Activated gamma-delta T cell treated with anti-CD3 and anti-CD28 coated beads, Interleukin-2, amount 50 U/mL, for 16 hours (primary cell): ENCODE results near the gene CEACAM20.
"Not testable (repeated sequence)": the region's sequence is repeated elsewhere in the genome, so short reads cannot be mapped to it uniquely, and the experiment has no call there.

Source experiments
- DNase-seq: peaks from one replicate; pipeline ENCODE4 v3.0.0-alpha.2; 2020; ENCODE audit warnings: low read depth

Gene CEACAM20

DNA sequence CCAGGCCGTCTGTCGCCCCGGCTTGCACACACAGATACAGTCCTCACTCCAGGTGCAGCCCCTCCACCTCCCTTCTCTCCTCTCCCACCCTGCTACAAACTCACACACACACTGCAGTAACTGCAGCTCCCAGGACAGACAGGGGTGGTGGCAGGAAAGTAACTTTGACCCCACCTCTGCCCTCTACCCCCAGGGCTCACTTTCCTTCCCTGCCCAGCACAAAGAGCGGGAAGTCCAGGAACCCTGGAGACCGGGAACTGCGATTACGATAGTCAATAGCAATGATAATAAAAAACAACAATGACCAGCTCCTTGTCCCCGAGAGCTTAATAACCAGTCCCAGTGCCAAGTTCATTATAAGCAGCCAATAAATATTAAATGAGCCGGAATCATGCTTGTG, at the start of gene CEACAM20:
Gene CEACAM20 (minus strand): TSS at position 140 of the 400 bp plus-strand sequence. CDS start 166 bp downstream, outside the sequence.
- no peak for DNase-seq

DNA sequence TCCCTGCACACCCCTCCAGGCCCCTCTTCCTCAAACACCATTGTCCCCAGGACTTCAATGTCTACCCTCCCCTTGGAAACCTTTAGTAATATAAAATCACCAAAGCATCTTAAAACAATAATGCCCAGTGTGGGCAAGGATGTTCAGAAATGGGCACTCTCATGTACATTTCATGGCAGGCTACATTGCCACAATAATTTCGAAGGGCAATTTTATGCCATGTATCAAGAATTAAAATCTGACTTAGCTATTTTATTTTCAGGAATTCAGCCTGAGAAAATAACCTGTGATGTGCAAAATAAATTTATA, 48.0 kb upstream of the CEACAM20 start:
- DNase-seq, result no peak

DNA sequence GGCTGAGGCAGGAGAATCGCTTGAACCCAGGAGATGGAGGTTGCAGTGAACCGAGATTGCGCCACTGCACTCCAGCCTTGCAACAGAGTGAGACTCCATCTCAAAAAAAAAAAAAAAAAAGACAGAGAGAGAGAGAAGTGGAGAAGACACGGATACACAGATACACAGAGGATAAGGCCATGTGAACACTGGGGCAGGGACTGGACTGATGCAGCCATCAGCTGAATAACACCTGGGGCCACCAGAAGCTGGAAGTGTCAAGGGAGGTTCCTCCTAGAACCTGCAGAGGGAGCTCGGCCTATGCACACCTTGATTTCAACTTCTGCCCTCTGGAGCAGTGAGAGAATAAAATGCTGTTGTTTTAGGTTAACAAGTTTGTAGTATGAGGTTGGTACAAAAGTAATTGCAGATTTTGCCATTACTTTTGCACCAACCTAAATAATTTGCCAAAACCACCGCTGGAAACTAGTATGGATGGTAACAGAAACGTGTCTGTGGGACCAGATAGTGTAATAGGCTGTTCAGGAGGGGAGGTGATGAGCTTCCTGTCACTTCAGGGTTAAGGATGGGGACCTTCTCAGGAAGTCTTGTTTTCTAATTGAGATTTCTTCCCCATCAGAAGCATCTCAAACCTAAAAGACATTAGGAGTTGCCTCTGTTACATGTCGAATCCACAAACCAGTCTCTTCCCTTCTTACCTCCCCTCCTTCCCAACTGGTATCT, 47.5 kb upstream of the CEACAM20 start:
- no peak for DNase-seq

DNA sequence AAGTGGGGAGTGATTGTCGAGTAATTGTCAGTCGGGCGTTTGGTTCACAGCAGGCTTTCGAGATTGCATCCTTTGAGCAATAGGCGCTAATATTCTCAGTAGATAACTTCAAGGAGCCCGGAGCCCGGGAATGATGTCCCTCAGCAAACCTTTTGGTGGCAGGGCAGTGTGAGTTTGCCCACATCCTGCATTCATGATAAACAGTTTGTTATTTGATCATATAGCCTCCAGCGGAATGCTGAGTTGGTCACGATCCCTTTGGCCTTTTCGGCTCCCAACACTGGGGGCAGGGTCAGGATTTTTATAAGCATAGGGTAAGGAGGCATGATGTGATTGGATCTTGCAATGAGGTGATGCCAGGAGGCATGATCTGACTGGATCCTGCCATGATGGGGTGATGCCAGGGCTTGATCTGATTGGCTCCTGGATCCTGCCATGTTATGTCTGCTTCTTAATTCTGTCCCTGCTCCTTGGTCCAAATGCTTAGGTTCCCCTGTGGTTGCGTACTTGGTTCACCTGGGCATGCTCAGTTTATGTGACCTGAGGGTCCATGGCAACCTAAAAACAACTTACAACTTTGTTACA, 45.7 kb upstream of the CEACAM20 start:
- no peak for DNase-seq

DNA sequence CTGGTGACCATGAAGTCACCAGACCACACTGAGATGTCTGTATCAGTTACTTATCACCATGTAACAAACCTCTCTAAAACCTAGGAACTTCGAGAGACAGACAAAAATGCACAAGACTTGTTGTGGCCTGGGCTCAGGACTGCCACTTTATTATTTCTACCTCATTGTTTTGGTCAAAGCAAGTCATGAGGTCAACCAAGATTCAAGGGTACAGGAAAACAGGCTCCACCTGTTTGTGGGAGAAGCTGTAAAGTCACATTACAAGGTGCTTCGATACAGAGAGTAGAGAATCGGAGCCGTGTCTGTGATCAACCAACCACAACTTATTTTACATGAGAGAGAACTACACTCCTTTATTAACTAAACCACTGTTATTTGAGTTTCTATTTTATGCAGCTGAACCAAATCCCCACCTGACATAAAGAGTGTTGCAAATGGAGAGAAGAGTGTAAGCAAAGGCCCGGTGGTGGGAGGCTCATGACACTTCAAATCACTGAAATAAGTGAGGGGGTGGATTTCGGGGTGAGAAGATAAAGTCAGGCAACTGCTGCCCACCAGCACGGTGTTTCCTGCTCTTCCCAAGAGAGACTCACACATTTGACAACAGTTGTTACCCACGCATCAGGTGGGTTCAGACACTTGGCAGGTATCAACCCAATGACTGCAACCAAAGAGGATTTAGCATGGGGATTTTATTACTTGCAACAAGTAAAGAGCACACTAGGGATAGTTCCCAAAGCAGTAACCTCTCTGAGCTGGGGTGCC, 44.9 kb upstream of the CEACAM20 start:
- no peak for DNase-seq

DNA sequence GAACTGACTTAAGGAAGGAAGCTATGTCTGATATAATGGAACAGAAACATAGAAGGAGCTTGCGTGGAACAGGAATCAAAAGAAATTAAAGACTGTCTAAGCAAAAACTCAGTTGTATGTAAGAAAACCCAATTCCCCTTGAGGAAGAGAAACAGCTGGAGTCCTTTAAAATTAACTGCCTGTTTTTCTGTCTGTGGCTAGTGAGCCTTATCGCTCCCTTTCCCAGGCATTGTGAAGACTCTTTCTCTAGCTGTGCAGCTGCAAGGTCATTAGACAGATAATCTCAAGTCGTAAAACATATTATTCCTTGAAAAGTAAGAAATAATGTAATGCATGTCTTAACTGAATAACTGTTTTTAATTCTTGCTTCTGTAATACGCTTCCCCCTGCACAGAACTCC, 44.2 kb upstream of the CEACAM20 start:
- no peak for DNase-seq

DNA sequence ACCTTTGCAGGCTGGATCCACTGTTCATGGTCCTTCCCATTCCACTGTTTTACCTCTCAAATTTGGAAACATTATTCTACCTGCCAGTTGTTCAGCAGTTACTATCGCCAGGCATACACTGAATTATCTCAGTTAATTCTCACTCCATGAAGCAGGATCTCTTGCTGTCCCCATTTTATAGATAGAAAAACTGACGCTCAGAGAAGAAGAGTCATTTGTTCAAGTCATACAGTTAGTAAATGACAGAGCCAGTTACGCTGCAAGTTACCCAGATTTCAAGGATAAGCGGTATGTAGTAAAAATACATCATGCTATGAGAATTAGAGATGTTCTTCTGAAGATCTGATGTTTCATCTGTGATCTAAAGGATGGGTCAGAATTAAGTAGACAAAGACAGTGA, 43.7 kb upstream of the CEACAM20 start:
- no peak for DNase-seq

DNA sequence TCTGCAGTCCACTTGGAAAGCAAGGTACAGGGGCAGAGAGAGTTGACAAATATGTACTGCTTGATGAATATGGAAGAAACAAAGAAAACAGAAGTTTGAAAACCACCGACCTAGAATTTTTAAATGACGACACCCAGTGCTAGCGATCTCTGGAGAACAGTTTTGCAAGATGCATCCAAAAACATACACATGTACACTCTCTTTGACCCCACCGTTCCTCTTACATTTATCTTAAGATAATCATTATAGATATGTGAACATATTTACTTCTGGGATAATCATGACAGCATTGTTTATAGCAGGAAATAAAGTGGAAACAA, 43.1 kb upstream of the CEACAM20 start:
- DNase-seq, result no peak

DNA sequence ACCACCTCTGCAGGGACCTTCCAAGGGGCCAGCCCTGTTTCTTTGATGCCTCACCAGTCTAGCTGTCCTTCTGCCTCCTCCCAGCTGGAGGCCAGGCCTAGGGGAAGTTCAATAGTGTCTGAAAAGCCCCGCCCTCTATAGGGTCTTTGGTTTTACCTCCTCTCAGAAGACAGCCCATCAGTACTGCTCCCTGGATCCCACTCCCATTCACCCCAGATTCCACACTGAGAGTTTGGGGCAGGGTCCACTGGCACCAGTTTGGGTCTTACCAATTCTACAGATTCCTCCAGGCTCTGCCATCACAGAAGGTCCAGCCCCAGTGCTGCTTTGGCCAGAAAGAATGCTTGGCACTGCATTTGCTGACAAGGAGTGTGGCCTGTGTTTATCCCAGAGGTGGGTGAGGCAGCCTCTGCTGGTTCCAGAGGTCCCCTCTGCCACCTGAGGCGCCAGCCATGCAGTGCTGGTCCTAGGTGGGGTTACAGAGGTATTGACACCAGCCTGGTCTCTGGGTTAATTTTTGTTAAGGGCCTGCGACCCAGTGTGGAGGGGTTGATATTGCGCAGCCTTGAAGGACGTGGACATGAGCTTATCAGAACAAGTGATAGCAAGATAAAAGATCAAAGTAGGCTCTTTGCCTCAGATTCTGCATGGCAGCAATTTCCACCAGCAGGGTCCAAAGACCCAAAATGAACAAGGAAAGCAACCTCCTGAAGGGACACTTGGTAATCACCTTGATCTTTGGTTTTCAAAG, 42.5 kb upstream of the CEACAM20 start:
- no peak for DNase-seq

DNA sequence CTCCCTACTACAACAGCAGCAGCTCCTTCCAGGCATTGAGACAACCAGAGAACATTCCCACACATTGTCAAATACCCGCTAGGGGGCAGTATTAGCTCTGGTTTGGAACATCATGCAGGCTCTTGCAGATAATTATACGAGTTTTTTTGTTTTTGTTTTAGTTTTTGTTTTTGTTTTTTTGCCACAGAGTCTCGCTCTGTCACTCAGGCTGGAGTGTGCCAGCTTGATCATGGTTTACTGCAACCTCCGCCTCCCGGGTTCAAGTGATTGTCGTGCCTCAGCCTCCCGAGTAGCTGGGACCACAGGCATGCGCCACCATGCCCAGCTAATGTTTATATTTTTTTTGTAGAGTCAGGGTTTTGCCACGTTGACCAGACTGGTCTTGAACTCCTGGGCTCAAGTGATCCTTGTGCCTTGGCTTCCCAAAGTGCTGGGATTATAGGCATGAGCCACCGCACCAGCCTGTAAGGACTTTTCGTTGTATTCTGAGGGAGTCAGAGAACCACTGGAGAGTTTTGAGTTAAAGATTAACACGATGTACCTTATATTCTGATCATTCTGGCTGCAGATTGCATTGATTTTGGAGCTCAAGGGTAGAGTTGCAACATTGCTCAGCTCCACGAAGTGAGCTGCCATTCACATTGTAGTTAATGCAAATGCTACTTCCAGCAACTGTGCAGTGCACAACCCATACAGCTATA, 41.7 kb upstream of the CEACAM20 start:
- DNase-seq, result peak; percentile 22

DNA sequence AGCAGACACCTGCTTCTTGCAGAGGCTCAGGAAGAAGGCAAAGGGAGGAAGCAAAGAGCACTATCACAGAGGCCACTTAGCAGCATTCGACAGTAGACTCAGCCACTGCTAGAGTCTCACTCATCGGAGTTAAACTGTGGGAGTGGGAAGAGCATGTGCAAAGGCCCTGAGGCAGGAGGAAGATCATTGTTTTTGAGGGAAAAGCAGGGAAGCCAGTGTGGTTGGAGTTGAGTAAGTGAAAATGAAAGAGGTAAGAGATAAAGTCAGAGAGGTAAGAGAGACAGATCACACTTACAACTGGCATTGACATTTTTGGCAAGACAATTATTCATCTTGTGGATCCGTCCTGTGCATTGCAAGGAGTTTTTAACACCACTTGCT, 41.1 kb upstream of the CEACAM20 start:
- no peak for DNase-seq

DNA sequence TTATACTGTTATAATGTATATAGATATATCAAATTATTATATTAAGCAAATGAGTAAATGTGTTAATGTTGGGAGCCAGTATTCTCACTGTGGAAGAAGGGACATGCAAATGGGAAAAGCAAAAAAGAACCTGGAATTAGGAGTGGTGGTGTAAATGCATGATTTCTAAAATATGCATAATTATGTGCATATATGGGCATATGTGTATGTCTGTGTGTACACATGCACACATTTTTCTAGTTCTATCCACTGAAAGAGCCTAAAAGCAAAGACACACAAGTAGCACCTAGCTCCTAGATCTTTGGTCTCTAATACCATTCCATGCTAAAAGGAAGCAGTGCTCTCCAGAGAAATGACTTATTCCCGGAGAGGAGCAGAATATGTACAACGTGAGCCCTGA, 38.3 kb upstream of the CEACAM20 start:
- no peak for DNase-seq

DNA sequence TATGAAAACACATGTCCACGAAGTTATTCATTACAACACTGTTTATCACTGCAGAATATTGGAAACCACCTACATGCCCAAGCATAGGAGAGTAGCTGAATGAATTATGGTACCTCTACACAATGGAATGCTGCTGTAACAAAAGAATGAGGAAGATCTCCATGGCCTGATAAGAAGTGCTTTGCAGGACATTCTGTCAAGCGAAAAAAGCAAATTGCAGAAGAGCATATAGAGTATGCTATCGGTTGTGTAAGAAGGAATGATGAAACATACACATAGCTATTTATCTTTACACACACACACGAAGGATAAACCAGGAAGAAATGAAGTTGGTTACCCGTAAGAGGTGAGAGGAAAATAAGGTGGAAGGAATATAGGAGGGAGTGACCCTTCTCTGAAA, 37.5 kb upstream of the CEACAM20 start:
- DNase-seq, result no peak

DNA sequence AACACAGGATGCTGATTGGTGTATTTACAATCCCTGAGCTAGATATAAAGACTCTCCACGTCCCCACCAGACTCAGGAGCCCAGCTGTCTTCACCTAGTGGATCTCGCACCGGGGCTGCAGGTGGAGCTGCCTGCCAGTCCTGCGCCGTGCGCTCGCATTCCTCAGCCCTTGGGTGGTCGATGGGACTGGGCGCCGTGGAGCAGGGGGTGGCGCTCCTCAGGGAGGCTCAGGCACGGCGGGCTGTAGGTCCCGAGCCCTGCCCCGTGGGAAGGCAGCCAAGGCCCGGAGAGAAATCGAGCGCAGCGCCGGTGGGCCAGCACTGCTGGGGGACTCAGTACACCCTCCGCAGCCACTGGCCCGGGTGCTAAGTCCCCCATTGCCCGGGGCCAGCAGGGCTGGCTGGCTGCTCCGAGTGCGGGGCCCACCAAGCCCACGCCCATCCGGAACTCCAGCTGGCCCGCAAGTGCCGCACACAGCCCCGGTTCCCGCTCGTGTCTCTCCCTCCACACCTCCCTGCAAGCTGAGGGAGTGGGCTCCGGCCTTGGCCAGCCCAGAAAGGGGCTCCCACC, 33.7 kb upstream of the CEACAM20 start:
- DNase-seq, result not testable (repeated sequence)

DNA sequence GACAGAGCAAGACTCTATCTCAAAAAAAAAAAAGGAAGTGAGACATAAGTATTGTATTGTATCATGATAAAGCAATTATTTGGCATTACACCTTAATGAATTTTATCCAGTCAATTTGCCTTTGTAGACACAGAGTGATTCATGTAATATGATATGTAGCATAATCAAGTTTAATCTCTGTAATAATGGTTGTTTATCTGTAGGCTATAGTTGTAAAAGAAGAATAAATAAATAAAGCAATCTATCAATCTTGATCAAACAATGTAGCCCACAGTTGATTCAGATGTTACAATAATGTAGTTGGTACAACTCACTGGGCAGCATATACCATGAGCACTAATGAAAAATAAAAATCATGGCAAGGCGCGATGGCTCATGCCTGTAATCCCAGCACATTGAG, 28.5 kb upstream of the CEACAM20 start:
- DNase-seq, result no peak

DNA sequence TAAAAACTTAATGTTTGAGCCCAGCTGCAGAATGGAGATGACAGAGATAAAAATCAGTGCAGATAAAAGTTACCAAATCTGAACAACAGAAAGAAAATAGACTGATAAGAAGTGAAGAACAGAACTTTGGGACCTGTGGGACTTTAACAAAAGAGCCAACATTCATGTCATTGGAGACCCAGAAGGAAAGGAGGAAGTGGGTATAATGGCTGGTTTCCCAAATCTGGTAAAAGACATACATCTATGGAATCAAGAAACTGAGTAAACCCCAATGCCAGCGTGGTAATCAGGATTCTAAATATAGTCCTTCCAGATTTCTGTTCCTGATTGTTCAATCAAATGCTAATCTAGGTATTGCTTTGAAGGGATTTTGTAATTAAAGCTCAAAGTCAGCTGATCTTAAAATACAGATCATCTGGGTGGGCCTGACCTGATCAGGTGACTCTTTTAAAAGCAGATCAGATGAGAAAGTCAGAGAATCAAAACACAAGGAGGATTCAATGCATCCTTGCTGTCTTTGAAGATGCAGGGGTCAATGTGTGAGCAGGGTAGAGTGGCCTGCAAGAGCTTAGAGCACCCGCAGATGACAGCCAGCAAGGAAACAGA, 25.3 kb upstream of the CEACAM20 start:
- no peak for DNase-seq

DNA sequence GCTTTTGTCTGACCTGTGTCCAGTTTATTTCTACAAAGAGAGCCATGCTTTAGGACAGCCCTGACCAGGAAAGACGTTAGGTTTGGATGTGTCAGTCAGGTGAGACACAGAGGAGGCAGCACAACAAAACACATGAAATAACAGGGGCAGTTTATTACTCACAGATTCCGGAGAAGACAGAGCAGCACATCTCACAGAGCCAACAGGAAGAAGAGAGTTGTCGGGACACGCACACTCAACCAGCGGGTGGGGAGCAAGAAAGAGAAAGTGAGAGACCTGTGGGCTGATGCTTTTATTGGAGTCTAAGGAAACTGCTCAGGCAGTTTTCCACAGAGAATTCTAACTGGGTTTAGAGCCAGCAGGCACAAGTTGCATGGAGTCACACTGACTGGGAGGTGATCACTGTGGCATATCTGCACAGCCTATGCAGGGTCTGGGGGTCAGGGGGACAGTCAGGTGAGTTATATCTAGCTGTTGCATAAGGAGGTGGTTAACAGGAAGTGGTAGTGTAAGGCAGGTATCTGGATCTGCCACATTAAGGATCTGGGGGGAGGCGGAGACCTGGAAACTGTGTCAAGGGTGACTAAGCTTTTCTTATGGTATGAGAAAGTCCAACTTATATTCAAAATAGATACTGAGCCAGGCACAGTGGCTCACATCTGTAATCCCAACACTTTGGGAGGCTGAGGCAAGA, 24.1 kb upstream of the CEACAM20 start:
- no peak for DNase-seq

DNA sequence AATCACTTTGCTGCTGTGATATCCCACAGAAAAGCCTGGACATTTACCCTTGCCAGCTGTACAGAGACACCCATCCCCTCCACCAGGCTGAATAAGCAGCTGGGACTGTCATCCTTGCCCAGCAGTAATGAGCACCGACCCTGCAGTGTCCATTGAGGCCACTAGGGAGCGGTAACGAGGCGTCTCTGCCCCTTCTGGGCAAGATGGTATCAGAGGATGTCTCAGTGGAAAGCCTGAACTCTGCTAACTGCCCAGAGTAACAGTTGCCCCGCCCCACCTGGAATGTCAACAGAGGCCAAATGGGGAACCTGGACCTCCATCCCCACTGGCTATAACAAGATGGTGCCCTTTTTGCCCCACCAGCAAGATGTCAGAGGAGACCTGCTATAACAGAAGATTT, 22.8 kb upstream of the CEACAM20 start:
- DNase-seq, result no peak

DNA sequence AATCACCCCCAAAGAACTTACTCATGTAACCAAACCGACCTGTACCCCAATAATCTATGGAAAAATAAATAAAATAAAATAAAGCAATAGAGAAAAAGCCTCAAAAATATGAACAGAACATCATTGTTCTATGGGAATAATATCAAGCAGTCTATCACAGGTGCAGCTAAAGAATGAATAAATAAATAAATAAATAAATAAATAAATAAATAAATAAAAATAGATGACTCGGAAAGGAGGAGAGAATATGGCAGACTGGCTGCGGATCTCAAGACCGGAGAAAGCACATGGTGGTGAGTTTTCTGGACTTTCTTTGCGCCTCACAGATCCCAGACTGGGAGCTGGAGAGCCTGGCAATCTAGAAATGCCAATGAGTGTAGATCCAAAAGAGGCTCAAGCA, 22.4 kb upstream of the CEACAM20 start:
- no peak for DNase-seq

DNA sequence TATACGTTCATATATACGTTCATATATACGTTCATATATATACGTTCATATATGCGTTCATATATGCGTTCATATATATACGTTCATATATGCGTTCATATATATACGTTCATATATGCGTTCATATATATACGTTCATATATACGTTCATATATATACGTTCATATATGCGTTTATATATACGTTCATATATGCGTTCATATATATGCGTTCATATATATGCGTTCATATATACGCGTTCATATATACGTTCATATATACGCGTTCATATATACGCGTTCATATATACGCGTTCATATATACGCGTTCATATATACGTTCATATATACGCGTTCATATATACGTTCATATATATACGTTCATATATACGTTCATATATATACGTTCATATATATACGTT, 21.5 kb upstream of the CEACAM20 start:
- not testable (repeated sequence) for DNase-seq

DNA sequence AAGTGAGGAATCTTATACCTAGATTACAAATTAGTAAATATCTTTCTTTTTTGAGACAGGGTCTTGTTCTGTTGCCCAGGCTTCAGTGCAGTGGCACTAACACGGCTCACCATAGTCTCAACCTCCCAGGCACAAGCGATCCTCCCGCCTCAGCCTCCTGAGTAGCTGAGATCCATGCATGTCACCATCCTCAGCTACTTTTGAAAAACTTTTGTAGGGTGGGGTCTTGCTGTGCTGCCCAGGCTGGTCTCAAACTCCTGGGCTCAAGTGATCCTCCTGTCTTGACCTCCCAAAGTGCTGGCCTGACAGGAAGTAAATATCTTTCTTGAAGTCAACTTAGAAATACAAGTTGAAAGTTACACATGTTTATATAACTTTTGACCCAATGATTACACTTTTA, 20.0 kb upstream of the CEACAM20 start:
- DNase-seq, result no peak
